ENCODE measurements around the gene PGAM1.

DNA sequence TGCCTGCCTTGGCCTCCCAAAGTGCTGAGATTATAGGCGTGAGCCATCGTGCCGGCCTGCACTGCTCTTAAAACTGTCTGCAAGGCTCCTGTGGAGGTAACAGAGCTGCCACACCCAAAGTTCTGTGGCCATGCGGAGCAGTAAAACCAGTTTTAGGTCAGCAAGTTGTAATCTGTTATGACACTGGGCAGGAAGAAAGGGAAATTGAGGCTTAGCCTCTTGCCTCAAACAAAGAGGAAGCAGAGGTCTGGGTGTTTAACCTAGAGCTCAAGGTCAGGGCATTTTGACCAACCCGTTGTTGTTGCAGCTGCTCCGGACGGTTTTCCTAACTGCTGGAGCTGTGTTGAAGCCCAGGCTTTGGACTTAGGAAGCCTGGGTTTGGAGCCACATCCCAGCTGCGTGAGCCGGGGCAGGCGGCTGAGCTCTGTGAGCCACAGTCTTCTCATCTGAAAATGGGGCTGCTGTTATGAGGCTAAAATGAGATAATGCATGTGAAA, 17.4 kb upstream of the PGAM1 start:
- TF ChIP-seq EZH2phosphoT487 (IDR thresholded peaks at IDR 0.05; ENCODE audit: insufficient read depth, low read depth) (no peak), EZH2 (IDR thresholded peaks at IDR 0.05; ENCODE audit: insufficient read depth, poor library complexity, severe bottlenecking) (no peak)

Measured in GM23248 (cell line).